Neuron (in vitro differentiated cells): ENCODE measurements around the gene REG4.

Source experiments
- H2AFZ ChIP-seq: one replicate; pipeline ENCODE4 v1.6.1; 2013; ENCODE audit warnings: low read depth, mild to moderate bottlenecking, inconsistent platforms, low read length, moderate library complexity
- H3K27me3 ChIP-seq: one replicate; pipeline ENCODE4 v1.6.1; 2013; ENCODE audit warnings: low read length; ENCODE audit not compliant: insufficient read depth
- H3K36me3 ChIP-seq: one replicate; pipeline ENCODE4 v1.6.1; 2013; ENCODE audit warnings: low read length; ENCODE audit not compliant: insufficient read depth
- H3K4me1 ChIP-seq: one replicate; pipeline ENCODE4 v1.6.1; 2013; ENCODE audit warnings: low read length; ENCODE audit not compliant: insufficient read depth
- H3K4me3 ChIP-seq: 2 replicates; pipeline ENCODE4 v1.5.1; 2013; ENCODE audit warnings: mild to moderate bottlenecking, low read length, moderate library complexity
- H3K9me3 ChIP-seq: one replicate; pipeline ENCODE4 v1.6.1; 2013; ENCODE audit warnings: low read length

REG4 gene

DNA sequence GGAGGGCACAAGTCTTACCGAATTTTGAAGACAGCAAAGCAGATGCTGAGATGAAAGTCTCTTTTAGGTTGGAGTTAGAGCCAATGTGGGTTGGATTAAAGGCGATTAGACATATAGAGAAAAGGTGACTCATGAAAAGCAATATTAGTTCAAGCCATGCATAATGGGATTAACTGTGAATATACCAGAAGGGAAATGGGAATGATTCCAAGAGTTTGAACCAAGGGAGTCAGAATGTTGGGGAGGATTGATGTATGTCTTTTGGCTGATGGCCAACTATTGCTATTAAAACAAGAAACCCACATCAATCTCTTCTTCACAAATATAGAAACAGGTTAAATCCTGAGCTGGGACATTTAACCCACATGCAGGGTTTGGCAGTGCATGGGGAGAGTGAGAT is 43.8 kb downstream of the REG4 start:
- Histone ChIP-seq H3K9me3 (peaks cover 4% of the 10 kb centered on the region), H3K36me3 (no peaks in the 10 kb centered on the region), H3K4me3 (no peak overlapping the region), H3K4me1 (no peaks in the 10 kb centered on the region), H3K27me3 (peaks cover 13% of the 10 kb centered on the region), H2AFZ (no peak overlapping the region)

DNA sequence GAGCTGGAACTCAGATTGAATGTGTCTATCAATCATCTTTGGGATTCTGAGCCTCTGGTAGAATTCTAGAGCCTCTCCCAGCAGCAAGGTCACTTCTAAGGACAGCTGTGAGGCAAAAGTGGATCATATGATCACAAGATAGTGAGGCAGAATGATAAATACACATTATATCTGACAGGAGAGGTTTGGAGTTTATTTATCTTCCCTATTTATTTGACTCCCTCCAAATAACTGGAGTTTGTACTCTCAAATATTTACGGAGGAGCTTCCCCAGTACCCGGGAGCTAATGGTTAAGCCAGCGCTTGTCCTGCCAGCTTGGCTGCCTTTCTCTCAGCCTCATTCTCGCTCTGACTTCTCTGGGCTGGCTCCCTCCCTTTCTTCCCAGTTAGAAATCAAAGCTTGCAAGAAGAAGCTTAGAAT is 44.9 kb downstream of the REG4 start:
- Histone ChIP-seq H3K4me1 (no peaks in the 10 kb centered on the region), H3K36me3 (no peaks in the 10 kb centered on the region), H3K4me3 (no peak overlapping the region), H2AFZ (no peak overlapping the region), H3K9me3 (peaks cover 4% of the 10 kb centered on the region), H3K27me3 (peaks cover 13% of the 10 kb centered on the region)

DNA sequence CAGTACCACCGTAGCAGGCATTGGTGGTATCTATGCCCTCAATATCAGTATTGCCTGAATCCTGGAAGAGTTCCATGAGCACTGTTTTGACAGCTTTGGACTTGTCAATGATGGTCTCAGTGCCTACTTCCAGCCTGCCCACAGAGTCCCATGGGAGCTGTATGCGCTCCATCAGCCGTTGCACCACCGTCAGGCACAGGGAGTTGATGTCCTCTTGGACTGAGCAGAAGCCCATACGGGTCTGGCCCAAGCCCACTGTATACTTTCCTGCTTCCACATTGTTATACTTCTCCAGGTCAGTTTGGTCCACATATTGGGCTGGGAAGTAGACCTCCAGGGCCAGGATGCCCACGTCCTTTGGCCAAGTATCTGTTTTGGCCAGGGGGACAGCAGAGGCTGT is 47.0 kb downstream of the REG4 start:
- Histone ChIP-seq H2AFZ (no peak overlapping the region), H3K4me3 (no peak overlapping the region), H3K9me3 (peaks cover 4% of the 10 kb centered on the region), H3K27me3 (peaks cover 6% of the 10 kb centered on the region), H3K36me3 (no peaks in the 10 kb centered on the region), H3K4me1 (no peaks in the 10 kb centered on the region)

DNA sequence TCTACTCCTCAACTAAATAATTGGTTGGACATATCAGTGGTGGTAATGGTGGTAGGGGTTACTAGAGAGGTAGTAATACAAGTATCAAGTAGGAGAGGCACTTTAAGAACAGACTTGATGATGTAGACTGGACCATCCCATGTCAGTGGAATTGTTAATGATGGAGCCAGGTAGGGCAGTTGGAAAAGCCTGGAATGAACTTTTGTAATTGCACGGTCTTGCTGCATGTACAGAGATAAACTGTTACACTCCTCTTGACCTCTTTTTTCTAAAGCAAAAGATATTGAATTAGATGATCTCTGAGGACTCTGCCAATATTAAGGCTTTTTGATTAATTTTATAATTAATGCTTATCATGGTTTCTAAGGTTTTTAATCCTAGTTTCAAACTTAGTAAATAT is 48.3 kb downstream of the REG4 start:
- Histone ChIP-seq H3K4me1 (no peaks in the 10 kb centered on the region), H3K27me3 (peaks cover 6% of the 10 kb centered on the region), H3K36me3 (no peaks in the 10 kb centered on the region), H2AFZ (no peak overlapping the region), H3K4me3 (no peak overlapping the region), H3K9me3 (peaks cover 4% of the 10 kb centered on the region)

DNA sequence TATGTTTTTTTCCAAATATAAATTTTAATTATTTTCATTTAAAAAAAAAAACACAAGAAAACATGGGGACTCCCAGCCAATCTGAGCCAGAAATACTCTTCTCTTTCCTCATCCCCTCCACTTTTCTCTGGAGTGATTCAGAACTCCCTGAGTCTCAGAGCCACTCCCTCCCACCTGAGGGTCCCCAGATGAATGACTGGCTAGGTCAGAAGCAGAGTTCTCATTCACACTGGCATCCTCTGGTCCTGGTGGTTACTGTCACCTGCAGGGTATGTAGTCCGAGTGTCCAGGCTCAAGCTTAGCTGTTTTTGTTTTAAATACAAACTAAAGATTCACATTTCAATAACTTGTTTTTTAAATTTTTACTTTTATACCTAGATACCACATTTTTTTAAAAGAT is 48.9 kb downstream of the REG4 start:
- no peak overlapping the region for H2AFZ ChIP-seq
- H3K27me3 ChIP-seq = peaks cover 9% of the 10 kb centered on the region
- peaks cover 4% of the 10 kb centered on the region for H3K9me3 ChIP-seq
- H3K4me1 ChIP-seq = no peaks in the 10 kb centered on the region
- H3K4me3 ChIP-seq = no peak overlapping the region
- H3K36me3 ChIP-seq = no peaks in the 10 kb centered on the region

DNA sequence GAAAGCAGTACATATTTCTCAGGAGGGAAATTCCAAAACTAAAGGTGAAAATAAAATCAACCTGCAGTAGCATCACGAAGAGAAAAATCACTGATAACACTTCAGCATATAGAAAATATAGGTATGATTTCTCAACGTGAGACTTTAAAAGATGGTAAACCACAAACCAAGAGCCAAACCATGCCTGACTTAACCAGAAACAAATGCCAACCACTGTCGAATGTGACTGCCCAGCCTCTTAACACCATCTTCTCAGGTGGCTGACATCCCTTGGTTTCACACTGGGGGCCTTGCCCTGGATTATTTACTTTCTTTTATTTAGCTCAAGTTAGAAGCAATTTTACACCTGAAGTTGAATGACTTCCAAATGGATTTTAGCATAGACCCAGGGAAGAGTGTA is 52.7 kb downstream of the REG4 start:
- H3K4me1 ChIP-seq = no peaks in the 10 kb centered on the region
- H3K9me3 ChIP-seq = no peaks in the 10 kb centered on the region

DNA sequence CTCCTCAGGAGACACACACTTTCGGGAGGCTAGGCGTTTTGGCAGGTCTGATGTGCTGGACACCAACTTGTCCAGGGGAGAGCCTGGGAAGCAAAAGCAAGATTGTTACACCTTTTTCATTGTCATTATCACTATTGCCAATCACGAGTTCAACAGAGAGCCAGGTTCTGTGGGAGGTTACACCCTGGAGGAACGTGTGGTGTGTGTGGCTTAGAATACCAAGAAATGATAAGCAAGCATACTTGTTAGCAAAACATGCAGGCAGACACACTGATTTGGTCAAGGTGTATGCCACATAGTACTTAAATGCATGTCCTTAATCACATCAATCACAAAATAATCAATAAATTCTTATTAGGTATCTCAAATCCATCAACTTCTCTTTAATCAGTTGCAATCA is 58.7 kb downstream of the REG4 start:
- no peaks in the 10 kb centered on the region for H3K27me3 ChIP-seq
- no peaks in the 10 kb centered on the region for H3K9me3 ChIP-seq
- H2AFZ ChIP-seq = no peak overlapping the region
- no peak overlapping the region for H3K4me3 ChIP-seq
- H3K36me3 ChIP-seq = no peaks in the 10 kb centered on the region
- no peaks in the 10 kb centered on the region for H3K4me1 ChIP-seq

More for the DNA sequence above, 52.7 kb downstream of the REG4 start:
- H3K36me3 ChIP-seq = no peaks in the 10 kb centered on the region
- H3K27me3 ChIP-seq = peaks cover 3% of the 10 kb centered on the region
- H3K4me3 ChIP-seq = no peak overlapping the region
- H2AFZ ChIP-seq = no peak overlapping the region

DNA sequence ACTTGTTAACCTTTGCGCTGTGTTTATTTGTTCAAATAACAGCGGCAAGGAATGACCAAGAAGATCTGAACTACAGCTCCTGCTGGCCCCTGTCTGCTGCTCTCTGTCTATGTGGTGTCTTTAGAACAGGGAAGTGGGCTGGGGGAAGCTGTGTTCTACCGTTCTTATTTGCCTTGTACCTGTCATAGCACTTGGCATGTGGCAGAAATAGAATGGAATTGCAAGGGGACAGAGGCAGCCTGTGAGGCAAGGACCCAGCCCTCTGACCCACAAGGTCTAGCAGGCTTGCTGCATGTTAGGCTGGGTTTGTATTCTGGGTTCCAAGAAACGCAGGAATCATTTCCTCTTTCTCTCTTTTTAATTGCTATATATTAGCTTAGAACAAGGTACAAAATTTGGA is 63.2 kb downstream of the REG4 start:
- Histone ChIP-seq H3K9me3 (no peaks in the 10 kb centered on the region), H3K36me3 (peaks cover 9% of the 10 kb centered on the region)

DNA sequence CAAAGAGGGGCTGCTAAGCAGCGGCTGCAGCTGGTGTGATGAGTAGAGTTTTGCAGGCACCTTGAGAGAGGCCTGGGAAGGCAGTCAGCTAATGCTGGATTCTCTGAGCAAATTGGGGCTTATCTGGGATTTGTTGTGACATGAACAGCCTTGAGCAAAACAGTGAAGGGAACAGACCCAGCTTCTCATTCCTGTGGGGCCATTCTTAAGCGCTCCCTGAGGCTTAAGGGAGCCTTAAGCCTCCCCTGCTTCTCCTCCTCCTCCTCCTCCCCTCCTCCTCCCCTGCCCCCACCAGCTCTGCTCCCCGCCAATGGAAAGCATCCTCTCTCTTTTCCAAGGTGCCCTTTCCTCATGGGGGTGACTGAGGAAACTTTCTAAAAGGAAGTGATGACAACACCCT is 63.8 kb downstream of the REG4 start:
- Histone ChIP-seq H3K36me3 (peaks cover 15% of the 10 kb centered on the region), H2AFZ (no peak overlapping the region), H3K4me1 (no peaks in the 10 kb centered on the region), H3K27me3 (no peaks in the 10 kb centered on the region), H3K4me3 (no peak overlapping the region), H3K9me3 (no peaks in the 10 kb centered on the region)

More for the DNA sequence above, 63.2 kb downstream of the REG4 start:
- Histone ChIP-seq H3K4me3 (no peak overlapping the region), H2AFZ (no peak overlapping the region), H3K4me1 (no peaks in the 10 kb centered on the region), H3K27me3 (no peaks in the 10 kb centered on the region)

DNA sequence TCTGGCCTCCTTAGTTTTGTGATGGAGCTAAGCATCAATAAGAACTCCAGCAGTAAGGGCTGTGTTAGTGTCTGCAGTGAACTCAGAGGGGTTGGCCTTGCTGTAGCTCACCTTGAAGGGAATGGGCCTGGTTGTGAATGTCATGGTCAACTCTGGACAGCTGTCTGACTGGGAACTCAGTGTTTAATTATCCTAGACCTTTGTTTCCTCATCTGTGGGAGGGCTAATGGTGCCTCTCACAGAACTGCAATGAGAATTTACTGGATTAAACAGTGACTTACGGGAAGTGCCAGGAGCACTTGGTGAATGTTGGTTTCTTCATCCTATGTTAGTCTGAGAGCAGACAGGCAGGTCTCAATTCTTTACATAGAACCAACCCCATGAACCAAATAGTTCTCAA is 66.2 kb downstream of the REG4 start:
- Histone ChIP-seq H3K36me3 (peaks cover 32% of the 10 kb centered on the region), H3K9me3 (no peaks in the 10 kb centered on the region), H2AFZ (no peak overlapping the region), H3K4me1 (no peaks in the 10 kb centered on the region), H3K27me3 (no peaks in the 10 kb centered on the region), H3K4me3 (no peak overlapping the region)

DNA sequence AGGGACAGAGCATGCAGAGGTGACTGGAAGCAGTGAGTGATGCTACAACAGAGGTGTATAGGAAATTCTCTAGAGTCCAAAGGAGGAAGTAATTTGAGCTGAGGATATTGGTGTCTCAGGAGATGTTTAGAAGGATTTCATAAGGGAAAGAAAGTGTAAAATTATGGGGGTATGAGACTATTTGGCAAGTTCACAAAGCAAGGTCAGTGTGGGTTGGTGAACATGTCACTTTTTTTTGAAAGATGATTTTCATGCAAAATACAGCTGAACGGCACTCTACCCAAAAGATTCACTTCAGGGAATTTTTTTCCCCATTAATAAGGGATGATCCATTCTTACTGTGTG is 66.7 kb downstream of the REG4 start:
- H3K4me1 ChIP-seq = no peaks in the 10 kb centered on the region
- peaks cover 36% of the 10 kb centered on the region for H3K36me3 ChIP-seq
- no peak overlapping the region for H3K4me3 ChIP-seq
- no peaks in the 10 kb centered on the region for H3K9me3 ChIP-seq
- no peaks in the 10 kb centered on the region for H3K27me3 ChIP-seq
- H2AFZ ChIP-seq = no peak overlapping the region
